ENCODE results near the gene KIFAP3.

The KIFAP3 gene

GRCh38 chr1:169959686-169960085 is 114.8 kb downstream of the KIFAP3 start:
- H3K4me3 ChIP-seq (replicated peaks; ENCODE audit: low read depth, low read length), result no peak overlapping the region

GRCh38 chr1:169958987-169959386 is 115.5 kb downstream of the KIFAP3 start:
- TF ChIP-seq CTCF (IDR thresholded peaks at IDR 0.05; ENCODE audit: insufficient read depth, low read length, poor library complexity, severe bottlenecking), result no peak
- H3K4me3 ChIP-seq (replicated peaks; ENCODE audit: low read depth, low read length), result no peak overlapping the region
- H3K36me3 ChIP-seq (ENCODE audit: control insufficient read depth, insufficient read depth, low read length), result no peaks in the 10 kb centered on the region
- no peak for DNase-seq (ENCODE audit: extremely low read depth, insufficient read length)
- no peaks in the 10 kb centered on the region for H3K27me3 ChIP-seq (replicated peaks; ENCODE audit: control insufficient read depth, insufficient read depth, low read length)

More at GRCh38 chr1:169959686-169960085, 114.8 kb downstream of the KIFAP3 start:
- H3K36me3 ChIP-seq (ENCODE audit: control insufficient read depth, insufficient read depth, low read length), result no peaks in the 10 kb centered on the region
- no peaks in the 10 kb centered on the region for H3K27me3 ChIP-seq (replicated peaks; ENCODE audit: control insufficient read depth, insufficient read depth, low read length)
- no peak for TF ChIP-seq CTCF (IDR thresholded peaks at IDR 0.05; ENCODE audit: insufficient read depth, low read length, poor library complexity, severe bottlenecking)
- no peak for DNase-seq (ENCODE audit: extremely low read depth, insufficient read length)

GRCh38 chr1:169957884-169958283 is 116.6 kb downstream of the KIFAP3 start:
- DNase-seq (ENCODE audit: extremely low read depth, insufficient read length), result no peak

GRCh38 chr1:169951108-169951507 is 123.4 kb downstream of the KIFAP3 start:
- DNase-seq (ENCODE audit: extremely low read depth, insufficient read length), result no peak
- Histone ChIP-seq H3K27me3 (replicated peaks; ENCODE audit: control insufficient read depth, insufficient read depth, low read length) (no peaks in the 10 kb centered on the region), H3K36me3 (ENCODE audit: control insufficient read depth, insufficient read depth, low read length) (no peaks in the 10 kb centered on the region), H3K4me3 (replicated peaks; ENCODE audit: low read depth, low read length) (no peak overlapping the region)
- TF ChIP-seq CTCF (IDR thresholded peaks at IDR 0.05; ENCODE audit: insufficient read depth, low read length, poor library complexity, severe bottlenecking), result no peak

More at GRCh38 chr1:169957884-169958283, 116.6 kb downstream of the KIFAP3 start:
- Histone ChIP-seq H3K4me3 (replicated peaks; ENCODE audit: low read depth, low read length) (no peak overlapping the region), H3K36me3 (ENCODE audit: control insufficient read depth, insufficient read depth, low read length) (no peaks in the 10 kb centered on the region), H3K27me3 (replicated peaks; ENCODE audit: control insufficient read depth, insufficient read depth, low read length) (no peaks in the 10 kb centered on the region)
- TF ChIP-seq CTCF (IDR thresholded peaks at IDR 0.05; ENCODE audit: insufficient read depth, low read length, poor library complexity, severe bottlenecking), result no peak

- DNase-seq (ENCODE audit: extremely low read depth, insufficient read length), result no peak
- no peaks in the 10 kb centered on the region for H3K27me3 ChIP-seq (replicated peaks; ENCODE audit: control insufficient read depth, insufficient read depth, low read length)
- no peak for TF ChIP-seq CTCF (IDR thresholded peaks at IDR 0.05; ENCODE audit: insufficient read depth, low read length, poor library complexity, severe bottlenecking)
- H3K36me3 ChIP-seq (ENCODE audit: control insufficient read depth, insufficient read depth, low read length), result no peaks in the 10 kb centered on the region; the same call in none of the 2 replicates
- no peak overlapping the region for H3K4me3 ChIP-seq (replicated peaks; ENCODE audit: low read depth, low read length)
Measured at GRCh38 chr1:169949139-169949538, 125.4 kb downstream of the KIFAP3 start.

GRCh38 chr1:169946206-169946605 is 128.3 kb downstream of the KIFAP3 start:
- Histone ChIP-seq H3K36me3 (ENCODE audit: control insufficient read depth, insufficient read depth, low read length) (no peaks in the 10 kb centered on the region; the same call in none of the 2 replicates), H3K27me3 (replicated peaks; ENCODE audit: control insufficient read depth, insufficient read depth, low read length) (no peaks in the 10 kb centered on the region), H3K4me3 (replicated peaks; ENCODE audit: low read depth, low read length) (no peak overlapping the region)
- no peak for TF ChIP-seq CTCF (IDR thresholded peaks at IDR 0.05; ENCODE audit: insufficient read depth, low read length, poor library complexity, severe bottlenecking)
- DNase-seq (ENCODE audit: extremely low read depth, insufficient read length), result no peak

All from GM06990 (cell line).